Activated gamma-delta T cell treated with anti-CD3 and anti-CD28 coated beads, Interleukin-2, amount 50 U/mL, for 16 hours (primary cell): ENCODE data around the gene LGALS1.

ENCODE experiments used
- DNase-seq: peaks from one replicate; pipeline ENCODE4 v3.0.0-alpha.2; 2020; ENCODE audit warnings: low read depth

The LGALS1 gene

GRCh38 chr22:37725551-37726240 lies 50.3 kb downstream of the LGALS1 start:
- no peak for DNase-seq

GRCh38 chr22:37726241-37726887 lies 50.9 kb downstream of the LGALS1 start:
- DNase-seq: no peak

- no peak for DNase-seq
These were observed 53.2 kb downstream of the LGALS1 start for GRCh38 chr22:37728620-37729019.
